Suprapubic skin (tissue), 4 donors: ENCODE data around the gene BICC1. TPM values are rescaled to one million over a fixed set of nuclear protein-coding genes. Genes with fewer than 3 reads are reported as not detected.

Source experiments
- DNase-seq, 2 donors: peaks; one replicate each; pipeline ENCODE4 v3.0.0-alpha.2; 2019; ENCODE audit warnings: low spot score in 2 of 2
- H3K27ac ChIP-seq: fragments of 200-600 bp; sonication (generic); one replicate; pipeline ENCODE4 v1.5.1; 2019
- H3K27me3 ChIP-seq: fragments of 200-600 bp; sonication (generic); one replicate; pipeline ENCODE4 v1.5.1; 2019
- H3K36me3 ChIP-seq: fragments of 200-600 bp; sonication (generic); one replicate; pipeline ENCODE4 v1.5.1; 2019
- H3K4me1 ChIP-seq: fragments of 200-600 bp; sonication (generic); one replicate; pipeline ENCODE4 v1.5.1; 2019
- H3K4me3 ChIP-seq: fragments of 200-600 bp; sonication (generic); one replicate; pipeline ENCODE4 v1.5.1; 2019; ENCODE audit warnings: mild to moderate bottlenecking
- H3K9me3 ChIP-seq: fragments of 200-600 bp; sonication (generic); one replicate; pipeline ENCODE4 v1.5.1; 2019
- CTCF ChIP-seq, 2 donors: fragments of 200-600 bp in 1 of 2; fragments of 450-650 bp in 1 of 2; sonication (generic) in 1 of 2; IDR thresholded peaks; one replicate each; pipeline ENCODE4 v1.5.1; 2016 to 2019; ENCODE audit warnings: antibody characterized with exemption in 2 of 2, mild to moderate bottlenecking in 1 of 2, moderate library complexity in 1 of 2
- EP300 ChIP-seq: sonication (generic); formaldehyde crosslinking; IDR thresholded peaks from one replicate; pipeline ENCODE4 v1.6.1; 2017; ENCODE audit warnings: antibody characterized with exemption
- POLR2A ChIP-seq, 2 donors: fragments of 450-650 bp; IDR thresholded peaks; one replicate each; pipeline ENCODE4 v1.6.1; 2017; ENCODE audit warnings: antibody characterized with exemption in 2 of 2, mild to moderate bottlenecking in 2 of 2, moderate library complexity in 2 of 2
- POLR2AphosphoS5 ChIP-seq, 3 donors: sonication (generic); formaldehyde crosslinking; IDR thresholded peaks; one replicate each; pipeline ENCODE4 v1.6.1; 2017; ENCODE audit warnings: antibody characterized with exemption in 3 of 3
- WGBS: methylation state at CpG from one replicate; pipeline ENCODE4 v1.1.5; 2018; 5-methylcytosine and 5-hydroxymethylcytosine counted together
- total RNA-seq, 4 donors: library from RNA; depleted of rRNA; stranded (reverse); fragments of >200 nt; gene quantifications; one replicate each; pipeline ENCODE4 v1.1.0, GENCODE V29; 2016

Gene BICC1
- total RNA-seq, 4 donors from 2014 or later, result 2.4 to 6.9 (median 3.5) TPM

GRCh38 chr10:58712141-58712540, 199.5 kb downstream of the BICC1 start:
- TF ChIP-seq POLR2A (IDR thresholded peaks at IDR 0.05) (no peak), CTCF (IDR thresholded peaks at IDR 0.05) (no peak), EP300 (no peak), POLR2AphosphoS5 (IDR thresholded peaks at IDR 0.05) (no peak)
- no peak for DNase-seq
- 87% methylated on average over 3 of the region's 3 CpGs for WGBS

GRCh38 chr10:58712982-58713381, 200.3 kb downstream of the BICC1 start:
- H3K4me1 ChIP-seq, result no peaks in the 10 kb centered on the region

More at GRCh38 chr10:58712141-58712540, 199.5 kb downstream of the BICC1 start:
- Histone ChIP-seq H3K36me3 (no peaks in the 10 kb centered on the region), H3K27me3 (no peaks in the 10 kb centered on the region), H3K27ac (no peak overlapping the region), H3K9me3 (no peaks in the 10 kb centered on the region), H3K4me1 (no peaks in the 10 kb centered on the region), H3K4me3 (no peak overlapping the region)

DNA sequence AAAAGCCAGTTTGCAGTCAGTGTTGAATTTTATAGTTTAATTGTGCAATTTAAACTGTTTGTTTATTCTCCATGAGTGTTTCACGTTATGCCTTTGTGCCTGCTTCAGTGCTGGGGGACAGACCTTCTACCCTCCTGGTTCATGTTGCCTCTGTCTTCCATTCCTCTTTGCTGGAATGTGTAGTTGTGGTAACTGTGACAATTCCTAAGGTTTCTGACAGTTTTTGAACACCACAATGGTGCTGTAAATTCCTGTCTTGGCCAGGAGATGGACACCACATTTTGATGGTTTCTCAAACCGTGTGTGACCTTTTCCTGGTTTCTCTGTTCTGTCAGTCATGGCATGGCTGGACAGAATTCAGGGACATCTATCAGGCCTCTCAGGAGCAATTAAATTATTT, 201.7 kb downstream of the BICC1 start:
- H3K4me3 ChIP-seq, result no peak overlapping the region
- H3K27me3 ChIP-seq, result no peaks in the 10 kb centered on the region
- TF ChIP-seq CTCF (IDR thresholded peaks at IDR 0.05) (no peak), POLR2A (IDR thresholded peaks at IDR 0.05) (no peak), POLR2AphosphoS5 (IDR thresholded peaks at IDR 0.05) (no peak), EP300 (no peak)

More at GRCh38 chr10:58712982-58713381, 200.3 kb downstream of the BICC1 start:
- 60% methylated on average over 1 of the region's 1 CpG for WGBS
- H3K4me3 ChIP-seq, result no peak overlapping the region
- TF ChIP-seq POLR2A (IDR thresholded peaks at IDR 0.05), result no peak
- TF ChIP-seq POLR2AphosphoS5 (IDR thresholded peaks at IDR 0.05), result no peak
- no peak for TF ChIP-seq CTCF (IDR thresholded peaks at IDR 0.05)
- no peak for TF ChIP-seq EP300
- H3K36me3 ChIP-seq, result no peaks in the 10 kb centered on the region
- no peak overlapping the region for H3K27ac ChIP-seq
- no peaks in the 10 kb centered on the region for H3K9me3 ChIP-seq
- no peak for DNase-seq
- H3K27me3 ChIP-seq, result no peaks in the 10 kb centered on the region

GRCh38 chr10:58715061-58715460, 202.4 kb downstream of the BICC1 start:
- TF ChIP-seq POLR2A (IDR thresholded peaks at IDR 0.05) (no peak), POLR2AphosphoS5 (IDR thresholded peaks at IDR 0.05) (no peak), CTCF (IDR thresholded peaks at IDR 0.05) (no peak), EP300 (no peak)
- no peak for DNase-seq
- WGBS, result 38% methylated on average over 2 of the region's 2 CpGs
- no peaks in the 10 kb centered on the region for H3K4me1 ChIP-seq
- no peak overlapping the region for H3K4me3 ChIP-seq
- H3K27me3 ChIP-seq, result no peaks in the 10 kb centered on the region
- H3K36me3 ChIP-seq, result no peaks in the 10 kb centered on the region
- no peak overlapping the region for H3K27ac ChIP-seq
- no peaks in the 10 kb centered on the region for H3K9me3 ChIP-seq

More for the DNA sequence above, 201.7 kb downstream of the BICC1 start:
- 64% methylated on average over 2 of the region's 2 CpGs for WGBS
- H3K27ac ChIP-seq, result no peak overlapping the region
- H3K4me1 ChIP-seq, result no peaks in the 10 kb centered on the region
- H3K36me3 ChIP-seq, result no peaks in the 10 kb centered on the region
- no peak for DNase-seq
- H3K9me3 ChIP-seq, result no peaks in the 10 kb centered on the region

DNA sequence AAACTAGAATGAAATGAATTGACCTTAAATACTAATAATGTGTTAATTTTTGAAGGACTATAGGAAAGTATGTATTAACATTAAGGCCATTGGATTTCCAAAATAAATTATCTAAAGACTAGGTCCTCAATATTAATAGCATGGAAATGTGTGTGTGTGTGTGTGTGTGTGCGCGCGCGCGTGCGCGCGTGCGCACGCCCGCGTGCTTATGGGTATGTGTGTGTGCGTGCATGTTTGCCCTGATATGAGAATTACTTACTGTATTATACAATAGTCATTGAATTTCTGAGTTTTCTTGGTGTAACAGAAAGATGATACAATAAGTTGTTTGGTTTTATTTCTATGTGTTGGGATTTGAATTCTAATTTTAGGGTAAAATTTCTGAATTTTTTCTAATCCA, 205.9 kb downstream of the BICC1 start:
- Histone ChIP-seq H3K9me3 (no peaks in the 10 kb centered on the region), H3K27ac (no peak overlapping the region), H3K4me1 (peaks cover 4% of the 10 kb centered on the region), H3K36me3 (no peaks in the 10 kb centered on the region), H3K4me3 (no peak overlapping the region), H3K27me3 (no peaks in the 10 kb centered on the region)
- WGBS, result 65% methylated on average over 13 of the region's 13 CpGs
- no peak for DNase-seq
- no peak for TF ChIP-seq POLR2A (IDR thresholded peaks at IDR 0.05)
- no peak for TF ChIP-seq CTCF (IDR thresholded peaks at IDR 0.05)
- TF ChIP-seq EP300, result no peak
- TF ChIP-seq POLR2AphosphoS5 (IDR thresholded peaks at IDR 0.05), result no peak
